Stomach (tissue), 4 donors: Measurements from ENCODE around the gene LCN2.

ENCODE experiments used
- POLR2A ChIP-seq, 4 donors: fragments of 450-650 bp; IDR thresholded peaks; one replicate each; pipeline ENCODE4 v1.6.1; 2016; ENCODE audit warnings: antibody characterized with exemption in 4 of 4, control low read depth in 2 of 4, mild to moderate bottlenecking in 1 of 4, moderate library complexity in 1 of 4
- POLR2AphosphoS5 ChIP-seq, 3 donors: sonication (generic); formaldehyde crosslinking; IDR thresholded peaks; one replicate each; pipeline ENCODE4 v1.6.1; 2016; ENCODE audit warnings: antibody characterized with exemption in 3 of 3
- TF ChIP-seq, protein P1 (sequence below), 7 experiments: fragments of 450-650 bp in 4 of 7; fragments of 200-600 bp in 3 of 7; sonication (generic) in 3 of 7; IDR thresholded peaks; one replicate each; pipeline ENCODE4 v1.5.1; 2016 to 2019; ENCODE audit warnings: antibody characterized with exemption in 7 of 7, control low read depth in 2 of 7, mild to moderate bottlenecking in 1 of 7

DNA sequence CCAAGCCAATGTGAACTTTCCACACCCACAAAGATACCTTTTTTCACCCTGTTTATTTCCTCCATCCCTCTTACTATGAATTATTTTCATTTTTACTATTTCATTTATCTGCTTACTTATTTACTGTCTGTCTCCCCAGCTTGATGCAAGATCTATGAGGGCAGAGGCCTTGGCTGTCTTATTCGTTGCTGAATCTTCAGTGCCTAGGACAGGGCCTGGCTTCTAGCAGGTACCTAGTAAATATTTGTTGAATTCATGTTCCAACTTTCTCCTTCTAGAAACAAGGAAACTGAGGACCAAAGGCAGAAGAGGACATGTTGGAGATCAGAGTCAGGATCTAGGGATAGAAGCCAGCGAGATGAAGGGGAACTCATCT lies 53.4 kb downstream of the LCN2 start:
- TF ChIP-seq POLR2A (IDR thresholded peaks at IDR 0.05) (no peak), POLR2AphosphoS5 (IDR thresholded peaks at IDR 0.05) (no peak)
- TF ChIP-seq, protein P1, sequence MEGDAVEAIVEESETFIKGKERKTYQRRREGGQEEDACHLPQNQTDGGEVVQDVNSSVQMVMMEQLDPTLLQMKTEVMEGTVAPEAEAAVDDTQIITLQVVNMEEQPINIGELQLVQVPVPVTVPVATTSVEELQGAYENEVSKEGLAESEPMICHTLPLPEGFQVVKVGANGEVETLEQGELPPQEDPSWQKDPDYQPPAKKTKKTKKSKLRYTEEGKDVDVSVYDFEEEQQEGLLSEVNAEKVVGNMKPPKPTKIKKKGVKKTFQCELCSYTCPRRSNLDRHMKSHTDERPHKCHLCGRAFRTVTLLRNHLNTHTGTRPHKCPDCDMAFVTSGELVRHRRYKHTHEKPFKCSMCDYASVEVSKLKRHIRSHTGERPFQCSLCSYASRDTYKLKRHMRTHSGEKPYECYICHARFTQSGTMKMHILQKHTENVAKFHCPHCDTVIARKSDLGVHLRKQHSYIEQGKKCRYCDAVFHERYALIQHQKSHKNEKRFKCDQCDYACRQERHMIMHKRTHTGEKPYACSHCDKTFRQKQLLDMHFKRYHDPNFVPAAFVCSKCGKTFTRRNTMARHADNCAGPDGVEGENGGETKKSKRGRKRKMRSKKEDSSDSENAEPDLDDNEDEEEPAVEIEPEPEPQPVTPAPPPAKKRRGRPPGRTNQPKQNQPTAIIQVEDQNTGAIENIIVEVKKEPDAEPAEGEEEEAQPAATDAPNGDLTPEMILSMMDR (IDR thresholded peaks at IDR 0.05): no peak
